HG03175 (cell line): ENCODE measurements around the gene TM2D3.

Experiments
- ATAC-seq: cut with Tn5 transposase; IDR thresholded peaks from one replicate; pipeline ENCODE4 v1.9.1; 2021; ENCODE audit warnings: mild to moderate bottlenecking, moderate library complexity; ENCODE audit not compliant: unreplicated experiment

TM2D3 gene

DNA sequence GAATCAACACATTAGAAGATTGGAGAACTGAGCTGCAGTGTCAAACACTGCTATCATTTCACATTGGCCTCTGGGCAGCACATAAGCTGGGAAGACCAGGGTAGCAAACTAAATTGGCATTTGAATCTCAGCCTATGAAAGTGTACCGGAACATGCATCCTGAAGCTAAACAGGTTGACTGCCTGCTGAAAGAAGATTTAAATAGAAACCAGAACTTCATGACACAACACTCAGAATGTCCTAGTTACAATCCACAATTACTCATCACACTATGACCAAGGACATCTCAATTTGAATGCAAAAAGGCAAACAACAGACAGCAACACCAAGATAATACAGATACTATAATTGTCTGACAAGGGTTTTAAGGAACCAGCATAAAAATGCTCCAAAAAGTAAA, 26.2 kb downstream of the TM2D3 start:
- ATAC-seq, result no peak

- ATAC-seq, result no peak
These were observed 27.0 kb downstream of the TM2D3 start for GRCh38 chr15:101625184-101625583.

- ATAC-seq, result no peak
These were observed 28.5 kb downstream of the TM2D3 start for GRCh38 chr15:101623367-101624304.

GRCh38 chr15:101621961-101622360, 30.2 kb downstream of the TM2D3 start:
- no peak for ATAC-seq

- no peak for ATAC-seq
These were observed 31.5 kb downstream of the TM2D3 start for GRCh38 chr15:101620671-101621070.

- ATAC-seq, result no peak
These were observed 32.6 kb downstream of the TM2D3 start for GRCh38 chr15:101619615-101619865.

- ATAC-seq, result no peak
These were observed 33.1 kb downstream of the TM2D3 start for GRCh38 chr15:101618851-101619614.

GRCh38 chr15:101618076-101618475, 34.1 kb downstream of the TM2D3 start:
- ATAC-seq, result no peak

- ATAC-seq, result no peak
These were observed 34.7 kb downstream of the TM2D3 start for GRCh38 chr15:101617390-101617965.

GRCh38 chr15:101615986-101616848, 36.0 kb downstream of the TM2D3 start:
- ATAC-seq, result no peak

DNA sequence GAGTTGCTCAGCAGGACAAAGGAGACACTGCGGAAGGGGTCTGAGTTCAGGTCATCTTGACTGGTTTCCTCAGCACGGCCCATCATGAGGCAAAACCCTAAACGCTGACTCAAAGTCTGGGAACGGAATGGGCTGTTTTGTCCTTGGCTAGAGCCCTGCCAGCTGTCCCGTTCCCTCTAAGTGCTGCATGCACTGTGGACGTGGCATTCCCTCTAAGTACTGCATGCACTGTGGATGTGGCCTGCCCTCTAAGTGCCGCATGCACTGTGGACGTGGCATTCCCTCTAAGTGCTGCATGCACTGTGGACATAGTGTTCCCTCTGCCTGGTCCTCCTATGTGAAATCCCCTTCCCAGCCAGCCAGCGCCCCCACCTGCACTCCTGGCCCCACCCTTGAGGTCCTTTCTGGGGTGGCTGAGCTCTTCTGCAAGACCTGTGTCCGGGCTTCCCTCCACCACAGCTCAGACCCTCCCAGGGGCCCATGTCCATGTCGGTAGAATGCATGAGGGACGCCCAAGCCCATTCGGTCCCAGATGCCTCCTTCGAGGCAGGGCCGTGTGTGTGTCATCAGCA, 36.7 kb downstream of the TM2D3 start:
- ATAC-seq, result no peak

GRCh38 chr15:101614761-101615160, 37.4 kb downstream of the TM2D3 start:
- ATAC-seq, result no peak

DNA sequence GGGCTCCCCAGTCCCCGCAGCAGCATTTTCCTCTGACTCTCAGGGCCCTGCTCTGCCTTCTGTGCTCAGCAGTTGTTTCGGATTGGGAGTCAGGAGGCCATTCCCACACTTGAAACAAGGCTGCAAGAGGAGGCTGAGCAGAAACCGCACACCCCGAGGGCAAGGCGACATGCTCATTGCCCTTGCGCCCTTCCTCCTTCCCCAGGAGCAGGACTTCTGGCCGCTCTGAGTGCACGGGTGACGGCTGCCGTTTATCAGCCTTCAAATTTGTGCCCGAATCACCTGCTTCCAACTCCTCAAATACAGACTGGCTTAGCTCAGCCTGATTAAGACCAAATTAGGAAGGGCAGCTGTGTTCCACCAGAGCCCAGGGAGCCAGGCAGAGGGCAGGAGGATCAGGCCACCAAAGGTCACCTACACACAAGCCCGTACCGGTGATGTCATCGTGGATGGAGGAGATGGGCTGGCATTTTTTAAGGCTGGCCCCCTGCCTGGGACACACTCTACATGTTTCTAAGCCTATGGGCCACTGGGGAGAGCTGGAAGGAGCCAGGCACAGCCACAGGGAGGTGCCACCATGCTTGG, 38.1 kb downstream of the TM2D3 start:
- no peak for ATAC-seq

GRCh38 chr15:101613130-101614000, 38.8 kb downstream of the TM2D3 start:
- ATAC-seq, result no peak

DNA sequence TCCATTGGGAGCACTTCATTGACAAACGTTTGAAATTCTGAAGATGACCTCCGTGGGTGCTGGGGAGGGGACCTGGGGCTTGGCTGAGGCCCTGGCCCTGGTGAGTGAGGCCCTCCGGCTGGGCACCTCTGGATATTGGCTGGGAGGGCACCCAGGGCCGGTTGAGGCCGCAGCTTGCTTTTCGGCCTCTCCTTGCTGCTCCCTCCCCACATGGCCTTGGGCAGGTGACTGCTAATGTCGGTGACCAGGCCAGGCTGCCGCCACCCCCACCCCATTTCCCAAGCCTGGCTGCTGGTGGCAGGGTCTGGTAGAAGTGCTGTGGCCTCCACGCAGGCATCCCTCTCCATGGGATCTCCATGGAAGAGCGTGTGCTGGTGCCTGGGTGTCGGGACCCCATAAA, 39.5 kb downstream of the TM2D3 start:
- no peak for ATAC-seq

DNA sequence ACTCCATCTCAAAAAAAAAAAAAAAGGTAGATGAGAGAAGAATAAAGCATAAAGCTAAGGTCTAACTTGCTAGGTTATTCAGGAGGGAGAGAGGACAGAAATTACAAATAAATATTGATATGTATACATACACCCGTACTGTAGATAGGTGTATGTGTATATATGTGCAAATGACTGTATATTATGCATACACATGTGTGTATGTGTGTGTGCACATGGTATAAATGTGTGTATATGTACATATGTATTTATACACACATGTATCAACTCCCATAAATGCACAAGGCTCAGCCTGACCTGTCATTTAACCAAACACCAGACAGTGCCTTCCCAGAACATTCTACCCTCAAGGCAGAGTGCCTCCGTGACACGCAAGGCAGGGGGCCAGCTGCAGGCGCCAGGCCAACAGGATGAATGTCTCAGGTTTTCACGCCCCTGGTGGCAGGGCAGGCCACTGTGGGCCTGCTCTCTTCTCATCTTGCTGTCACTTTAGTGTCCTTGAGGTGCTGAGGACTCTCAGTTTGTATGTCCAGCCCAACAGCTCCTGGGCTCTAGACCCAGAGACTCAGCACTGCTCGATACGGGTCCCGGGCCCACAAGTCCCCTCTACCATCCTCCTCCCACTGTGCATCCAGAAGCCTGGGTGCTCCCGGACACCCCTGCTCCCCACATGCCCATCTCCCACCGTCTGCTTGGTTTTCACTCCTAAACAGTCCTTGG, 40.4 kb downstream of the TM2D3 start:
- ATAC-seq, result no peak

DNA sequence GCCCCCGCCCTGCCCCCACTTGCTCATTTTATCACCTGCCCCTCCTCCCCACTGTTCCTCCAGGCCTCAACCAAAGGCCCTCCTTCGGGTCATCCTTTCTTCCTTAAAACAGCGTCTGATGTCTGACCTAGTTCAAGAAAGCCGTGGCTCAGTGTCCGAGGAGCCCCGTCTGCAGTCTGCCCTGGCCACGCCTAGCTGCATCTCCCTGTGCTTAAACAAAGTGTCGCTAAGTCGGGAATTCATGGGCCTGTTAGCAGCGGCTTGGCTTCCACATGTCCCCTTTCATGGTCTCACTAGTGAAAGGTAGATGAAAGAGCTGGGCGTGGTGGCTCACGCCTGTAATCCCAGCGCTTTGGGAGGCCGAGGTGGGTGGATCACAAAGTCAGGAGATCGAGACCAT, 41.2 kb downstream of the TM2D3 start:
- no peak for ATAC-seq

DNA sequence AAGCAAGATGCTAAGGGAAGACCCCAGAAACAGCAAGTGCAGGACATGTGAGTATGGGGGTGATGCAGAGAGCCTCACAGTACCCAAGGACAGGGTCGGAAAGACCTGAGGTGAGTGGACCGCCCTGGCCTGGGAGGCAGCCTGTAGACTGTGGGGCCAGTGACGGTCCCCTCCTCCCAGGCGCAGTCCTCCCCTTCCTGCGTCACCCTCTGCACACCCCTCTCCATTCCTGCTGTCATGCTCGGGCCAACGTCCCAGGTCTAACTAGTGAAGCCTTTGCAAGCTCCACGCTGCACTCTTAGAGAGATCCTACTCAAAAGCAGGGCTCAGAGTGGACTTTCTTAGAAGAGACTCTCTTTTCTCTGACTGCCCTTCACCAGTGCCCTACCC, 41.6 kb downstream of the TM2D3 start:
- no peak for ATAC-seq
